OCI-LY7 (cell line): ENCODE measurements around the gene RGS19. TPM values are rescaled to one million over a fixed set of nuclear protein-coding genes. Genes with fewer than 3 reads are reported as not detected.

ENCODE experiments used
- BruUV-seq: library from RNA; stranded (reverse); fragments of 400-500 nt; replicated peaks from 2 replicates; lab custom pipeline; 2021; lab: Mats Ljungman, UMichigan
- CTCF ChIA-PET: fragments of 300-600 bp; sonication (Branson Sonifier 250); formaldehyde crosslinking; loops from one replicate; lab custom pipeline; 2022; ENCODE audit warnings: antibody characterized with exemption; ENCODE audit not compliant: unreplicated experiment; lab: Charles Lee
- POLR2A ChIA-PET: fragments of 300-600 bp; sonication (Branson Sonifier 250); formaldehyde crosslinking; loops from one replicate; lab custom pipeline; 2022; ENCODE audit warnings: antibody characterized with exemption; lab: Charles Lee
- DNase-seq: peaks from one replicate; pipeline ENCODE4 v3.0.0-alpha.2; 2015; ENCODE audit warnings: low spot score
- H2AFZ ChIP-seq: fragments of 200-600 bp; sonication (generic), shearing (Covaris generic); 2 replicates; pipeline ENCODE4 v1.6.1; 2014; ENCODE audit warnings: mild to moderate bottlenecking, antibody characterized with exemption, low read length, moderate library complexity
- H3K27ac ChIP-seq: fragments of 200-600 bp; sonication (generic); 2 replicates; pipeline ENCODE4 v1.5.1; 2014; ENCODE audit warnings: mixed run types, low read depth, mild to moderate bottlenecking, moderate library complexity, low read length, inconsistent platforms; ENCODE audit not compliant: poor library complexity, severe bottlenecking
- H3K36me3 ChIP-seq: fragments of 200-600 bp; sonication (generic); 2 replicates; pipeline ENCODE4 v1.6.1; 2014; ENCODE audit warnings: mild to moderate bottlenecking, antibody characterized with exemption, low read length, moderate library complexity, mixed read lengths; ENCODE audit not compliant: insufficient read depth
- H3K4me1 ChIP-seq: fragments of 200-600 bp; sonication (generic); 2 replicates; pipeline ENCODE4 v1.5.1; 2014; ENCODE audit warnings: mild to moderate bottlenecking, low read length; ENCODE audit not compliant: insufficient read depth, poor library complexity, severe bottlenecking
- H3K4me2 ChIP-seq: fragments of 200-600 bp; sonication (generic); 2 replicates; pipeline ENCODE4 v1.6.1; 2014; ENCODE audit warnings: mild to moderate bottlenecking, low read length
- H3K4me3 ChIP-seq: fragments of 200-600 bp; sonication (generic); 2 replicates; pipeline ENCODE4 v1.5.1; 2014; ENCODE audit warnings: mild to moderate bottlenecking, low read depth, low read length; ENCODE audit not compliant: poor library complexity, severe bottlenecking
- H3K79me2 ChIP-seq: fragments of 200-600 bp; sonication (generic); 2 replicates; pipeline ENCODE4 v1.6.1; 2016; ENCODE audit warnings: low read depth, mild to moderate bottlenecking, low read length, moderate library complexity, mixed read lengths; ENCODE audit not compliant: insufficient read depth
- H3K9me2 ChIP-seq: fragments of 200-600 bp; sonication (generic); 2 replicates; pipeline ENCODE4 v1.6.1; 2016; ENCODE audit warnings: mild to moderate bottlenecking, low read length, mixed read lengths; ENCODE audit not compliant: insufficient read depth
- H3K9me3 ChIP-seq: fragments of 200-600 bp; sonication (generic); 2 replicates; pipeline ENCODE4 v1.6.1; 2014; ENCODE audit warnings: mild to moderate bottlenecking, mixed run types, low read length, mixed read lengths
- H4K20me1 ChIP-seq: fragments of 200-600 bp; sonication (generic); 2 replicates; pipeline ENCODE4 v1.6.1; 2014; ENCODE audit warnings: mild to moderate bottlenecking, antibody characterized with exemption, low read length, moderate library complexity, mixed read lengths; ENCODE audit not compliant: insufficient read depth
- EZH2phosphoT487 ChIP-seq: fragments of 200-600 bp; sonication (generic); IDR thresholded peaks from 2 replicates; pipeline ENCODE4 v1.6.1; 2018; ENCODE audit warnings: low read depth, borderline replicate concordance, mild to moderate bottlenecking, mixed run types, antibody characterized with exemption, low read length, moderate library complexity, mixed read lengths
- intact Hi-C: fragments of 100-400 bp; cut with micrococcal nuclease; formaldehyde crosslinking; loops from one replicate; pipeline ENCODE4 v1.10.0; 2022; ENCODE audit not compliant: unreplicated experiment
- total RNA-seq, 2 experiments: library from RNA; depleted of rRNA in 1 of 2; stranded (reverse); fragments of >200 nt in 1 of 2; shearing (Covaris generic) in 1 of 2; gene quantifications; 2 replicates each; pipeline ENCODE4 v1.2.3, GENCODE V29; 2014 to 2022
- TF ChIP-seq, protein P1 (sequence below): fragments of 200-600 bp; sonication (generic); conservative IDR thresholded peaks from 2 replicates; pipeline ENCODE4 v1.5.1; 2014; ENCODE audit warnings: mild to moderate bottlenecking, antibody characterized with exemption, low read length, moderate library complexity, mixed read lengths

The RGS19 gene
- total RNA-seq, 2 experiments from 2014 or later = 69.4 to 106 TPM

DNA sequence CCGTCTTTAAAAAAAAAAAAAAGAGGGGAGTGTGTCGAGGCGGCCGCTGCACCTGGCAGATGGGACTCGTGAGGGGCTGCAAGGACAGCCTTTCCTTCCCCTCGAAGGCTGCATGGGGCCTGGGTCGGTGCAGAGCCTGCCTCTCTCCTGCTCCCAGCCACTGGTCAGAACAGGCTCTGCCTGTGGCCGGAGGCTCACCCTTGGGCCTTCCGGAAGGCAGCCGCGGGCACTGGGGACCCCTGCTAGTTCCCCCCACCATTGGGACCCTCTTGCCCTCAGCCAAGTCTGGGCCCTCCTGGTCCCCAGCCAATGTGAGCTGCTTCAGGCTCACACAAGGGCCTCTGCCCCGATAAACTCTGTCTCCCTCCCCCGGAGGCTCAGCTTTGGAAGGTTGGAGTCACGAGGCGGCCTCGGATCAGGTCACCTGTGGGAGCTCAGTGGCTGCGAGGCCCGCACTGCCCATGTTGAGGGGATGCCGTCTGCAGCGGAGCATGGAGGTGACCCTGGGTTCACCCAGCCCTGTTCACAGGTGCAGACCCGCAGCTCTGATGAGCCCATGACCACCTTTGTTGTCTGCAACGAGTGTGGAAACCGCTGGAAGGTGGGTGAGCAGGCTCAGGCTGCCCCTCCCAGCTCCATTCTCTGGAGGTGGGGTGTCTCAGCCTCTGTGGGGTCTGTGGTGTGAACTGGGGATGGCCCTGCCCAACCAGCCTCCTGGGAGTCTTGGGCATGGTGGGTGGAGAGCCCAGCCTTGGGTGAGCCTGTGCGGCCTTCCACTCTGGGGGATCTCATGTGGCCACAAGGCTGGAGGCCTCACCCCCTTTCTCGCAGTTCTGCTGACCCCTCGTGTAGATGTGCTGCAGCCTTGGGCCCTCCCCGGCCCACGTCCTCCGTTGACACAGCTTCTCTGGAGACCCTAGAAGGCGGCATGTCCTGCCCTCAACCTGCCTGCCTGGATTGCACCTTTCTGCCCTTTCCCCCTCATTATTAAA, 7.7 kb downstream of the RGS19 start:
- ChIA-PET CTCF (no interaction called here), POLR2A (no interaction called here)
- Histone ChIP-seq H3K9me2 (no peaks in the 10 kb centered on the region), H2AFZ (no peak overlapping the region), H3K4me3 (no peak overlapping the region), H3K36me3 (peaks cover 42% of the 10 kb centered on the region; the same call in 1 of the 2 replicates), H4K20me1 (no peaks in the 10 kb centered on the region), H3K4me1 (peaks cover 14% of the 10 kb centered on the region), H3K79me2 (peaks cover 2% of the 10 kb centered on the region; the same call in 1 of the 2 replicates), H3K27ac (no peak overlapping the region), H3K4me2 (no peak overlapping the region), H3K9me3 (no peaks in the 10 kb centered on the region)
- BruUV-seq = no TSS peak
- TF ChIP-seq EZH2phosphoT487 = no peak
- TF ChIP-seq, protein P1, sequence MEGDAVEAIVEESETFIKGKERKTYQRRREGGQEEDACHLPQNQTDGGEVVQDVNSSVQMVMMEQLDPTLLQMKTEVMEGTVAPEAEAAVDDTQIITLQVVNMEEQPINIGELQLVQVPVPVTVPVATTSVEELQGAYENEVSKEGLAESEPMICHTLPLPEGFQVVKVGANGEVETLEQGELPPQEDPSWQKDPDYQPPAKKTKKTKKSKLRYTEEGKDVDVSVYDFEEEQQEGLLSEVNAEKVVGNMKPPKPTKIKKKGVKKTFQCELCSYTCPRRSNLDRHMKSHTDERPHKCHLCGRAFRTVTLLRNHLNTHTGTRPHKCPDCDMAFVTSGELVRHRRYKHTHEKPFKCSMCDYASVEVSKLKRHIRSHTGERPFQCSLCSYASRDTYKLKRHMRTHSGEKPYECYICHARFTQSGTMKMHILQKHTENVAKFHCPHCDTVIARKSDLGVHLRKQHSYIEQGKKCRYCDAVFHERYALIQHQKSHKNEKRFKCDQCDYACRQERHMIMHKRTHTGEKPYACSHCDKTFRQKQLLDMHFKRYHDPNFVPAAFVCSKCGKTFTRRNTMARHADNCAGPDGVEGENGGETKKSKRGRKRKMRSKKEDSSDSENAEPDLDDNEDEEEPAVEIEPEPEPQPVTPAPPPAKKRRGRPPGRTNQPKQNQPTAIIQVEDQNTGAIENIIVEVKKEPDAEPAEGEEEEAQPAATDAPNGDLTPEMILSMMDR = no peak
- DNase-seq = no peak
- intact Hi-C loops = no loop called here

DNA sequence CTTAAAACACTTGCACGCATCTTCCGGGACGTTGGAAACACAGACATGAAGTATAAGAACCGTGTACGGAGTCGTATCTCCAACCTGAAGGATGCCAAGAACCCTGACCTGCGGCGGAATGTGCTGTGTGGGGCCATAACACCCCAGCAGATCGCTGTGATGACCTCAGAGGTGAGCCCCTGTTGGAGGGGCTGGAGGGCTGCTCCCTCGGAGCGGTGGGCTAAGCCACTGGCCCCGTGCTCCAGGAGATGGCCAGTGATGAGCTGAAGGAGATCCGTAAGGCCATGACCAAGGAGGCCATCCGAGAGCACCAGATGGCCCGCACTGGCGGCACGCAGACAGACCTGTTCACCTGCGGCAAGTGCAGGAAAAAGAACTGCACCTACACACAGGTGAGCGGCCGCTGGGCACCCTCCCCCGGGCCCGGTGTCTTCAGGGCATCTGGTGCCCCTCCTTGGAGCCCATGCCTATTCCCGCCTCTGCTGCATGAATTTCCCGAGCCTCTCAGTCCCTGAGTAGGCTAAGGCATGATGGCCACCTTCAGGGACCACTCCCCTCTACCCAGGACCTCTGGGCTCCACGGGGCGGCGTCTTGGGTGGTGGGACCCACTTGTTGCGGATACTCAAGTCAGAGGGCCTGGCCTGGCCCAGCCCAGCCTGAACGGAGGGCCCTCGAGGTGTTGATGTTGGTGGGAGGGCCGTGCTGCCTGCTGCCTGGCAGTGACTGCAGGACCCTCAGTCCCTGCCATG, 8.9 kb downstream of the RGS19 start:
- Histone ChIP-seq H4K20me1 (no peaks in the 10 kb centered on the region), H3K4me1 (peaks cover 19% of the 10 kb centered on the region), H2AFZ (no peak overlapping the region), H3K9me2 (no peaks in the 10 kb centered on the region), H3K4me2 (no peak overlapping the region), H3K79me2 (no peaks in the 10 kb centered on the region), H3K9me3 (no peaks in the 10 kb centered on the region), H3K4me3 (no peak overlapping the region), H3K36me3 (peaks cover 33% of the 10 kb centered on the region; the same call in 1 of the 2 replicates), H3K27ac (no peak overlapping the region)
- intact Hi-C loops = no loop called here
- no TSS peak for BruUV-seq
- POLR2A ChIA-PET = no interaction called here
- TF ChIP-seq EZH2phosphoT487 = no peak
- TF ChIP-seq, protein P1 = no peak
- no peak for DNase-seq
- CTCF ChIA-PET = no interaction called here
